GM12891 (cell line): Measurements from ENCODE around the gene HDAC4.

ENCODE experiments used
- DNase-seq: peaks from one replicate; pipeline ENCODE4 v3.0.0; 2011; ENCODE audit warnings: low spot score; ENCODE audit not compliant: insufficient read length
- FAIRE-seq: peaks from 2 replicates; lab custom pipeline; 2011; peaks lifted over from hg19 to GRCh38; lab: Jason Lieb, UNC
- PAX5 ChIP-seq: IDR thresholded peaks from 2 replicates; pipeline ENCODE4 v1.6.1; 2011; ENCODE audit warnings: low read length, moderate library complexity, mild to moderate bottlenecking; ENCODE audit not compliant: insufficient read depth, severe bottlenecking
- POLR2A ChIP-seq: IDR thresholded peaks from 2 replicates; pipeline ENCODE4 v1.6.1; 2011; ENCODE audit warnings: low read depth, low read length, control low read depth
- POLR2AphosphoS5 ChIP-seq: IDR thresholded peaks from 2 replicates; pipeline ENCODE4 v1.6.1; 2011; ENCODE audit warnings: low read depth, low read length, control low read depth
- POU2F2 ChIP-seq: IDR thresholded peaks from 2 replicates; pipeline ENCODE4 v1.6.1; 2011; ENCODE audit warnings: low read depth, mild to moderate bottlenecking, control low read depth, low read length, moderate library complexity
- SPI1 ChIP-seq: IDR thresholded peaks from 2 replicates; pipeline ENCODE4 v1.6.1; 2011; ENCODE audit warnings: low read depth, low read length, control low read depth
- TAF1 ChIP-seq: IDR thresholded peaks from 2 replicates; pipeline ENCODE4 v1.6.1; 2011; ENCODE audit warnings: low read depth, low read length, control low read depth

Gene HDAC4

DNA sequence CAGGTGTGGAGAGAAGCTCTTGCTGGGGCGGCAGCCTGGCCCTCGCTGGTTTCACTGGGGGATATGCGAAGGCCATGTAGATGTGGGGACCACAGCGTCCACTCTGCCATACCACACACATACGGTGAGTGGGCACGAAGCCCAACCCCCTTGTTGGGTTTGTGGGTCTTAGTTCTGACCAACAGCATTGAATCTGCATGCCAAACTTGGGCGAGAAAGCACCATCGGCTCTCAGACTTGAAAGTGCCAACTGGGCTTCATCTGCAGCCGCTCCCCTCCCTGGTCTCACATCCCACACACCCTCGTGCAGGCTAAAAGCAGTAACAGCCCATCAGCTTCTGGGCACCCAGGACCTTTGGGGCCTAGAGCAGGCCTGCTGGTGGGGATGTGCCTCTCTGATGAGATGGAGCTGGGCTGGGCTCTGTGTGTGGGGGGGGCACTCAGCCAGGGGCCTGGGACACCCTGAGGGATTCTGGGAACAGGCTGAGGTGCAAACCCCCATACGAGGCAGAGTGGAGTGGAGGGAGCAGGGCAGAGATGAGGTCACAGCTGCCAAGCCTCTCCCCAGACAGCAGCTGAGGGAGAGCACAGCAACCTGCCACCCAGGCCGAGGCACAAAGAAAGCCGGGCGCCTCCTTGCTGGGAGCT, 288.6 kb downstream of the HDAC4 start:
- TF ChIP-seq POLR2AphosphoS5, result no peak
- no peak for TF ChIP-seq PAX5
- no peak for TF ChIP-seq TAF1
- no peak for TF ChIP-seq POLR2A
- no peak for TF ChIP-seq POU2F2
- no peak for TF ChIP-seq SPI1
- FAIRE-seq (no peak), DNase-seq (no peak)

DNA sequence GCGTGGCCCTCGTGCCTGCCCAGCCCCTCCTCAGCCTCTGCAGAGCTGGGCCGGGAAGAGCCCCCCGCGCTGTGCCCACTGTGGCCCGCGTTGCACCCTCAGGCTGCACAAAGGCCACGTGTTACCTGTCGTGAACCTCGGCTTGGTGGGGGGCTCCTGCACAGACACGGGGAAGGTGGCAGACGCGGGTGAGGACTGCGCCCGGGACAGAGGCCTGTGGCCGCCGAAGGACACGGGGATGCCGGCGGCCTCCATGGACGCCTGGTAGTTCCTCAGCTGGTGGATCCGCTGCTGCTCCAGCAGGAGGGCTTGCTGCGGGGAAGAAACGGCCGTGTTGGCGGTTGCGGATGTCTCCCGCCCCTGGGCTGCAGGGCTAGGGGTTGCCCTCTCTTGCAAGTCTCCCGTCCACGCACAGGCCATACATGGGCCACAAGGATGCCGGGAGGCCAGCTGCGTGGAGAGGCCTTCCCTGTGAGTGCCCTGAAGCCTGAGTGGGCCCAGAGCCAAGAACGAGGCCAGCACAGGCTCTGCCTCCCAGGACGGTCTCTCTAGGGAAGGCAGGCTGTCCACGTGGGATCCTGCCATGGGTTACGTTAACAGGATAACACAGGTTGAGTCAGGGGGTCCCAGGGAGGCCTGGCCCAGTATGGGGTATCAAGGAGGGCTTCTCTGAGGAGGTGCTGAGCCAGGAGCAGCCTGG, 289.3 kb downstream of the HDAC4 start:
- no peak for TF ChIP-seq POLR2A
- TF ChIP-seq TAF1, result no peak
- TF ChIP-seq POU2F2, result no peak
- no peak for TF ChIP-seq POLR2AphosphoS5
- no peak for TF ChIP-seq SPI1
- no peak for TF ChIP-seq PAX5
- FAIRE-seq, result no peak
- no peak for DNase-seq

DNA sequence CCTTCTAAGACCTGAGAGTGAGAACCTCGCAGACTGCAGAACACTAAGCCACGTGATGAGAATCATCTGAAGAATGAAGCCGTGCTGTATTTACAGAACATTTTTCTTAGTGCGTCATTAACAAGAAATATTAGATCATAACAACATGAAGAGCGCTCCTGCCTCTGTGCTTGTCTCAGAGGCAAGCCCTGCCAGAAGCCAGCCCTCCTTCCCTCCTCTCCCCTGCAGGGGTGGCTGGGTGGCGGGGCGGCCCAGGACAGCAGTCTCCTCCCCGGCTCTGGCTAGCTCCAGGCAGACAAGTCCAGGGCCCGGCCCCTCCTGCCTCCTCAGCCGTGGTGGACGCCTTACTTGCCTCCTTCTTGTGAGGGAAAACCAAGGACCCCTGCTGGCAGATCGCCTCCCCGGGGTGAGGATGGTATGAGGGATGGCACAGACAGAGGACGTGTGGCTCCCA, 290.2 kb downstream of the HDAC4 start:
- FAIRE-seq (no peak), DNase-seq (no peak)
- no peak for TF ChIP-seq POLR2AphosphoS5
- no peak for TF ChIP-seq SPI1
- TF ChIP-seq TAF1, result no peak
- no peak for TF ChIP-seq POLR2A
- TF ChIP-seq POU2F2, result no peak
- no peak for TF ChIP-seq PAX5

DNA sequence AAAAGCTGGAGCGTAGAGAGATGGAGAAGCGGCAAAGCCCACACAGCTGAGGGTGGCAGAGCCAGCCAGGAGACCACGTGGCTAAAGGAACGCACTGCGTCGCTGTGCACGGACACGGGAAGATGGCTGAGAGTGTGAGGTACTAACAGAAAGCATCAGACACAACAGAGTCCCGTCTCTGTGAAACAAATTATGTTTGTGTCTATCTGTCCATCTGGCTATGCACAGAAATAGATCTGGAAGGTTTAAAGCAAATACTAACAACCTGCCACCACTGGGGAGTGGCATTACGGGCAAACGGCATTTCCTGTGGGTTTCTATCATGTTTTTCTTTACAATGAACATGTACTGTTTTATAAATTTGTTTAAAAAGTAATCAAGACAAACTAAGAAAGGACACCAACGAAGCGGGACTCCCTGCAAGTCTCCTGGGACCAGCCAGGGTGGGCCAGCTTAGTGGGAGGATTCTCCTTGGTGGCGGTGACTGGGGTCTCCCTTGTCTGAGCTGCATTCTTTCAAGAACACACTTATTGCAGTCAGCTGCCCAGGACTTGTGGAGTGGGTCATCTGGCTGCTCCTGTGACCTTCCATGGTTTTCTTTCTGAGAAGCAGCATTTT, 290.8 kb downstream of the HDAC4 start:
- FAIRE-seq (no peak), DNase-seq (no peak)
- TF ChIP-seq POLR2AphosphoS5, result no peak
- no peak for TF ChIP-seq POLR2A

DNA sequence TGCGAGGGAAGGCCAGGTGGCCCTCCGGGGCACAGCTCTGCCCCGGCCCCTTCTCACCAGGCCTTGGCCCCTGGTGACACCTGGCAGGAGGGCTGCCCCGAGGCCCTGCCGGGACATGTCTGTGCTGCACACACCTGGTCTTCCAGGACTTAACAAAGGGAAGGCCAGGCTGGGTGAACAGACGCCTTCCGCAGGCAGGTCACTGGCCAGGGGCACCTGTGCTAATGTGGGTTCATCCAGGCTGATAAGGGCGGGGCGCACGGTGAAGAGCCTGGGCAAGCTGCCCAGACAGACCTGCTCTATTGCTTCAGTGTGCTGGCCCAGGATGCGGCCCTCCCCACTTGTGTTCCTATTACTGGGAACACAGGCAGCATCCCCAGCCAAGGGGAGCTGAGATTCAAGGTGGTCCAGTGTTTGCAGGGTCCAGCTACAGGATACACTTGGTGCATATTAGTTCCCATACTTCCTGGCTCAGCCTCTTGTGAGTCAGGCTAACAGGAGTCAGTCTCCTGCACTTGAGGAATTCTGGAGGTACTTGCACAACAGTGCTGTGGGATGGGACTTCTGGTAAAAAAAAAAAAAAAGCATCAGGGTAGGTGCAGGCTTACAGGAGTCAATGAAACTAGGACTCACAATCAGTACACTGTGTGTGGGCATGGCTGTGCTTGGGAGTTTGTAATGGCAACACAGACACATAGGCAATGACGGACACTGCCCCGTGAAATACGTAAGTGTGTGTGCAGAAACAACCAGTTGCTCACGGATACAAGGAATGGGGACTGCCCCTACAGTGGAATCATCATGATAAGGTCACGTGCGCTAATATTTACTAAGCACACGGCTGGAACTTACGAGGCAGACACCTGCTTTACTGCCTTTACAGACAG, 291.5 kb downstream of the HDAC4 start:
- DNase-seq, result no peak
- TF ChIP-seq PAX5 (no peak), SPI1 (no peak), POLR2A (no peak), TAF1 (no peak), POU2F2 (no peak), POLR2AphosphoS5 (no peak)
- FAIRE-seq, result no peak

DNA sequence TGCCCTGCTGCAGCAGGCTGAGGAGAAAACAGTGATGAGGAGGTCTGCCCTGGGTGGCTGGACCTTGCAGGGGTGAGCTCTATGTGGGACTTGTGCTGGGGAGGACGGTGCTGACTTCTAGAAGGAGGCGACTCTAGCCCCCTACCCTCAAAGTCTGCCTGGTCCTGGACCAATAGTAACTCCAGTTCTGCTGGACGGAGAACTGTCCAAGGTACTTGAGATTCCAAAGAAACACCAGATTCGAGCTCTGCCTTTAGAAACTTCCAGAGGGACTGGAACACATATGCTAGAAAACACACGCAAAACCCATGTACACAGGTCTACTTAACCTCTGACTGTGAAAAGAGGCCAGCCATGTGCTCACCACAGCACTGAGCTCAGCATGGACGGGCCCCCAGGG, 292.4 kb downstream of the HDAC4 start:
- FAIRE-seq (no peak), DNase-seq (no peak)
- no peak for TF ChIP-seq TAF1
- no peak for TF ChIP-seq POU2F2
- no peak for TF ChIP-seq SPI1
- TF ChIP-seq POLR2AphosphoS5, result no peak
- no peak for TF ChIP-seq POLR2A
- TF ChIP-seq PAX5, result no peak

DNA sequence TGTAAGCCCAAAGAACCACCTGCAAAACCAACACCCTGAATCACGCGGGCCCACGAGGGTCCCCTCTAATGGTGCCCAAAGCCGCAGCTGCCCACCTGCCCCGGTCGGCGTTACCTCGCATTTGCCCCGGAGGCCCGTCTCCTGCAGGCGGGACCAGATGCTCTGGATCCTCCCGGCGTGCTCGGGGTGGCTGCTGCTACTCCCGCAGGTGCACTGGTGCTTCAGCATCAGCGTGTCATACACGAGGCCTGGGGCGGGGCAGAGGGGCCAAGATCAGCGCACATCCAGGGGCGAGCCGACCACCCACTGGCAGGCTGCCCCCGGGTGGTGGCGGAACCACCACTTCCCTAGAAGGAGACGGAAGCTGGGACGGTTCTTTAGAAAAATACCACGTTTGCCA, 292.9 kb downstream of the HDAC4 start:
- no peak for DNase-seq
- no peak for FAIRE-seq
- TF ChIP-seq POLR2AphosphoS5, result no peak
- no peak for TF ChIP-seq POLR2A
- TF ChIP-seq SPI1, result no peak

DNA sequence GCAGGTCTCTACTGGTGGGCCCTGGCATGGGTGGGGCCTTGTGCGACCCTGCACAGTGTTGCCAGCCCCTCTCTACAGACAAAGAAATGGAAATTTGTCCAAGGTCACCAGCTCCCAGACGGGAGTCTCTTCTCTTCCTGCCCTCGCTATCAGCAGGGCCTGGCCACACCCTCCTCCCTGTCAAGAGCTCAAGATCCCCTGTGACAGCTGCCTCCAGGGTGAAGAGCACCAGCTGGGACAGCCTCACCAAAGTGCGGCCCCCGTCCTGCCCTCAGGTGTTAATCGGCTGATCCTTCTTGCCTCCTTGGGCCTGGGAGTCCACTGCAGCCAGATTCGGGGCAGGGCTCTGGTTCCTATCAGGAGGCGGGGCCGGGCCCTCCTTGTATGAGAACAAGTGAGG, 293.9 kb downstream of the HDAC4 start:
- DNase-seq (no peak), FAIRE-seq (no peak)
- TF ChIP-seq POU2F2 (no peak), SPI1 (no peak), TAF1 (no peak), PAX5 (no peak), POLR2A (no peak), POLR2AphosphoS5 (no peak)

DNA sequence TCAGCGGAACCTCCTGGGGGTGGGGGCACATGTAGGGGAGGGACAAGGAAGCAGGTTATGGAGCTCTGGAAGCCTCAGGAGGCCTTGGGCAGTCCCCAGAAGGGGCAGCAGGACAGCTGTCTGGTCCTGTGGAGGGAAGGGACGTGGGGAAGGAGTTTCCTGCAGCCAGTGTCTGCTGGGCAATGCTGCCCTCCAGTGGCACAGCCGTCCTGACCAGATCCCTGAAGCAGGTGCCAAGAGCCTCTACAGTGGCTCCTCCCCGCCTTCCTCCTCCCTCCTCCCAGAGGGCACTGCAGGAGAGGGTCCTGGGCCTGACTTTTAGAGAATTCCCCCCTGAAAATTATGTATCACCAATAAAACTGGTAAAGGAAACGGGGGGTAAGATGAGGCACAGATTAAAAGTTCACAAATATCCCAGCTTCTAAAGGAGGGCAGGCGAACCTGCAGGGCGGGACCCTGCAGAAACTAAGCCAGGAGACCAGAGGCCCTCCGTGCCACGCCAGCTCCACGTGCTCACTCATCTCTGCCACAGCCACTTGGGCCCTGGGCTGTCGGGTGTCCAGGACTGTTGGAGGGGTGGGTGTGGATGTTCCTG, 294.4 kb downstream of the HDAC4 start:
- TF ChIP-seq POU2F2 (no peak), TAF1 (no peak), SPI1 (no peak), POLR2A (no peak), POLR2AphosphoS5 (no peak), PAX5 (no peak)
- FAIRE-seq (no peak), DNase-seq (peak; percentile 52)

DNA sequence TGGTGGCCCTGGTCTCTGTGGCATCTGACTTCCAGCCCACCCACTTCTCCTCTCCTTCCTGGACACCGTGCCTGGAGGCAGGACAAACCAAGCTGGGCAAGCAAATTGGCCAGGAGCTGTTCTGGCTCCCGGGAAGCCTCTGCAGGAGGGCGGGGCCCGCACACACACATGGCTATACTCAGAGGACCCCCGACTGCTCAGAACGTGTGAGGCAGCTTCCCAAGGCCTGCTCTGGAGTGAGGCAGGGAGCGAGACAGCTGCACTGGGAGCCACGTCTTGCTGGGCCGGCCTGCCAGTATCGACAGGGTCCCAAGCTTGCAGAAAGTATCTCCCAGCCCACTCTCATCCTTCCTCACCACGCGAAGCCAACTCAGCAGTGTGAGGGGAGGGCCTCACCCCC, 295.6 kb downstream of the HDAC4 start:
- DNase-seq, result no peak
- TF ChIP-seq POLR2A (no peak), PAX5 (no peak), POU2F2 (no peak), SPI1 (no peak), POLR2AphosphoS5 (no peak), TAF1 (no peak)
- FAIRE-seq, result no peak
